Stimulated activated CD4-positive, alpha-beta T cell treated with anti-CD3 and anti-CD28 coated beads, Interleukin-12 subunit alpha, Interleukin-12 subunit beta, amount 100 ng/mL, for 4 hours (primary cell): ENCODE results near the gene UBXN7.
"Not testable (repeated sequence)": the region's sequence is repeated elsewhere in the genome, so short reads cannot be mapped to it uniquely, and the experiment has no call there.

Source experiments
- DNase-seq: peaks from one replicate; pipeline ENCODE4 v3.0.0-alpha.2; 2020

The UBXN7 gene

GRCh38 chr3:196315821-196316220 lies 116.4 kb downstream of the UBXN7 start:
- no peak for DNase-seq

- DNase-seq, result no peak
These were observed 117.6 kb downstream of the UBXN7 start for GRCh38 chr3:196314597-196314996.

- DNase-seq, result not testable (repeated sequence)
These were observed 118.1 kb downstream of the UBXN7 start for GRCh38 chr3:196314086-196314485.

- DNase-seq, result not testable (repeated sequence)
These were observed 129.3 kb downstream of the UBXN7 start for GRCh38 chr3:196302960-196303359.

GRCh38 chr3:196302551-196302950 lies 129.7 kb downstream of the UBXN7 start:
- DNase-seq, result not testable (repeated sequence)

GRCh38 chr3:196298521-196298920 lies 133.7 kb downstream of the UBXN7 start:
- no peak for DNase-seq
